GM18858 (cell line): ENCODE results near the gene CCR7.

ENCODE experiments used
- ATAC-seq: cut with Tn5 transposase; IDR thresholded peaks from one replicate; pipeline ENCODE4 v1.9.1; 2021; ENCODE audit not compliant: unreplicated experiment

CCR7 gene

GRCh38 chr17:40538019-40538935 is 27.0 kb downstream of the CCR7 start:
- no peak for ATAC-seq

- ATAC-seq: no peak
Measured at GRCh38 chr17:40536295-40537171, 28.7 kb downstream of the CCR7 start.

- no peak for ATAC-seq
Measured at GRCh38 chr17:40535924-40536294, 29.4 kb downstream of the CCR7 start.

- no peak for ATAC-seq
Measured at GRCh38 chr17:40535438-40535837, 29.8 kb downstream of the CCR7 start.

GRCh38 chr17:40534371-40535189 is 30.7 kb downstream of the CCR7 start:
- ATAC-seq: no peak

- ATAC-seq: no peak
Measured at GRCh38 chr17:40533896-40534295, 31.4 kb downstream of the CCR7 start.

GRCh38 chr17:40532520-40533253 is 32.6 kb downstream of the CCR7 start:
- no peak for ATAC-seq

GRCh38 chr17:40531051-40531991 is 34.0 kb downstream of the CCR7 start:
- ATAC-seq: no peak

GRCh38 chr17:40530531-40530994 is 34.7 kb downstream of the CCR7 start:
- ATAC-seq: no peak

GRCh38 chr17:40529991-40530390 is 35.3 kb downstream of the CCR7 start:
- no peak for ATAC-seq

GRCh38 chr17:40528692-40529417 is 36.4 kb downstream of the CCR7 start:
- ATAC-seq: no peak

GRCh38 chr17:40526668-40527067 is 38.6 kb downstream of the CCR7 start:
- ATAC-seq: no peak

GRCh38 chr17:40525294-40525693 is 40.0 kb downstream of the CCR7 start:
- no peak for ATAC-seq

GRCh38 chr17:40524243-40524965 is 40.9 kb downstream of the CCR7 start:
- ATAC-seq: no peak

- ATAC-seq: no peak
Measured at GRCh38 chr17:40522961-40523310, 42.3 kb downstream of the CCR7 start.

- no peak for ATAC-seq
Measured at GRCh38 chr17:40522250-40522960, 42.9 kb downstream of the CCR7 start.

- no peak for ATAC-seq
Measured at GRCh38 chr17:40520991-40521453, 44.2 kb downstream of the CCR7 start.
